Measurements from ENCODE around the gene NUDT14.

The NUDT14 gene

DNA sequence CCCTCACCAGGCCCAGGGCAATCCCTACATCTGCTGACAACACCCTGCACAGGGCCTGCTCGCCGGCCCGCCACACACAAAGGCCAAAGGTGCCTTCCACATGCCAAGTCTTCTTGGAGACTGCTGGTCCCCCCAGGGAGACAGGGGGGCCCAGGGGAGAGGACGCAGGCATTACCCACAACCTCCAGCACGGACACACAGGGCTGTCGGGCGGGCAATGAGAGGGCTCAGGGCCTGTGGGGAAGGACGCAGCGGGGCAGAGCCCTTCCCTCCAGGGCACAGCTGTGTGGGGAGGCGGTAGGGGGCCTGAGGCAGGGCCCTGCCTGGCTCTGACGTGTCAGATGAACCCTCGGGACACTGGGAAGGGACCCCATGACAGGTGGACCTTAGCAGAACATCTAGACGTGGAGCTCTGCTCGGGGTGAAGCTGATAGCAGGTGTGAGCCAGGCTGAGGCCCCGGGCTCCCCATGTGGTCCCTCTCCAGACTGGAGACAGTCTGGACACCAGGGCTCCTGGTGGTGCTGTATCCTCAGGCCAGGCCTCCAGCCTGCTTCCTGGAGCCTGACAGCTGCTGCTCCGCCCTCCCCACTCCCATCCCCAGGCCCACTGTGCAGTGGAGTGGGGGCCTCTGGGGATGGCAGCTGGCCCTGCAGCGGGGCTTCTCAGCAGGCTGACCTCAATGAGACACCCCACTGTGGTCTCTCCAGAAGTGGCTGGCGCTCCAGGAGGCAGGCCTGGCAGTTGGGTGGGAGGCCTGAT is 31.6 kb upstream of the NUDT14 start:
- in situ Hi-C loops (cut with MboI; ENCODE audit: low sequenced_read_pairs): no loop called here

DNA sequence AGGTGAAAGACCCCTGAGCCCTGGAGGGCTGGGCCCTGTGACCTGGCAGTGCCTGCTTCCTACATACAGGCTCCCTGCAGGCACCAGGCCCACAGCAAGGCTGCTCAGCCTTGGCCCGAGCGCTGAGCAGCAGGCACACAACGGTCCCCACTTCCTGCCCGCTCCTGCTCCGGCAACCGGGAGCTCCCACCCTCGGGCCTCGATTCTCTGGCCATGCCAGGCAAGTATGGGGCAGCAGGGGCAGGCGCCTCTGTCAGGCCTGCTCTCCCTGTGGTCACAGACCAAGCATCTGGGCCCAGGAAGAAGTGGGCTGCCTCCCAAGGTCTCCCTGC is 30.6 kb upstream of the NUDT14 start:
- in situ Hi-C loops (cut with MboI; ENCODE audit: low sequenced_read_pairs): no loop called here

DNA sequence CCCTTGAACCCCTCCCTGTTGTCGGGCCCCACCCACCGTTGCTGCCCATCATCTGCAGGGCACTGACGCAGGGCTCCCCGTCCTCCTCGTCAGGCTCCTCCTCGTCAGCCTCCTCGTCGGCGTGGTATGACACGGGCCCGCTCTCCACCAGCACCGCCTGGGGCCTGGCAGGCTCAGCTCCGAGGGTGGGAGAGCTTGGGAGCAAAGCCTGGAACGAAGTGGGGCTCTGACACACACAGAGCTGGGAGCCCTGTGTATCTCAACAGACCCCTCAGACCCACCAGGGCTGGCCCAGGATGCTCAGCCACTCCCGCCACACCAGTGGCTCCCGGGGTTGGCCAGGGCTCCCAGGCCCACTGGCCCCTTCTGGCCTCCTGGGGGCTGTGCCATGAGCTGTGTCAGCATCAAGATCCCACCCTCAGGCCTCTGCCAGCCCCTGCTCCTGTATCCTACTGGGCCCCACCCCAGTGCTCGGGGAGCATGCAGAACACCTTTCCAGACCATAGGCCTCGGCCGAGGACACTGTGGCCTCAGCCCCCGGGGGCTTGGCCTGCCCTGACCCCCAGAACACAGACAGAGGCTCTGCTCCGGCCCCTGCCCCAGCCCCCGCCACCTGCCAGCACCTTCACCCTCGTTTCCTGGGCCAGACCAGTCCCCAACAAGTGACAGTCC is 30.1 kb upstream of the NUDT14 start:
- in situ Hi-C loops (cut with MboI; ENCODE audit: low sequenced_read_pairs): no loop called here

DNA sequence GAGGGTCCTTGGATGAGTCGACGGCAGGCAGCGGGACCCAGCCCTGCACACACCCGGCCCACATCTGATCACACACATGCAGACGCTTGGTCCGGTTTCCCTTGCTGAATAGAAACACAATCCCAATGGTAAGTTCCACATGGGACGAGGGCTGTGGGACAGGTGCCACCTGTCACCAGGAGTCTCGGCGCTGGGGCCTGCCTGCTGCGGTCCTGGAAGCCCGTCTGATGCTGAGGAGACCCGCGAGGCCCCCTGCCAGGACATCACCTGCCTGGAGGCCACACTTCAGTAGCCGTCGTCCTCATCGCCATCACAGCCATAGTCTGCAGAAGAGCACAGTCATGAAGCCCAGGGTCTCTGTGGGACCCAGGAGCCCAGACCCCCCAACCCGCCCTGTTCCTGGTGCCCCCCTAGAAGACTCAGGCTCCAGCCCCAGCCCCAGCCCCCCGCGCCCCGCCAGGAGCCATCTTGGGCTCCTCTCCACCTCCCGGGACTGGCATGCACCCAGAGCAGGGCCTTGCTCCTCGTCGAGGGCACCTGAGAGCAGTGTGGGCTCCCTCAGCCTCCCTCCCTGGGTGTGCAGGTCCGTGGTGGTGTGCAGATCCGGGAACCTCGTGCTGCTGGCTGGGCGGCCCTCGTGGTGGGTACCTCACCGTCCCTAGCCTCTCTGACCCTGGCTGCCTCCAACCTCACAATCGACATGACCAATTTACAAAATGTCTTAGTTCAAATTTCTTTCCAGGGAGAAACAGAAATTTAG is 29.3 kb upstream of the NUDT14 start:
- in situ Hi-C loops (cut with MboI; ENCODE audit: low sequenced_read_pairs): no loop called here

DNA sequence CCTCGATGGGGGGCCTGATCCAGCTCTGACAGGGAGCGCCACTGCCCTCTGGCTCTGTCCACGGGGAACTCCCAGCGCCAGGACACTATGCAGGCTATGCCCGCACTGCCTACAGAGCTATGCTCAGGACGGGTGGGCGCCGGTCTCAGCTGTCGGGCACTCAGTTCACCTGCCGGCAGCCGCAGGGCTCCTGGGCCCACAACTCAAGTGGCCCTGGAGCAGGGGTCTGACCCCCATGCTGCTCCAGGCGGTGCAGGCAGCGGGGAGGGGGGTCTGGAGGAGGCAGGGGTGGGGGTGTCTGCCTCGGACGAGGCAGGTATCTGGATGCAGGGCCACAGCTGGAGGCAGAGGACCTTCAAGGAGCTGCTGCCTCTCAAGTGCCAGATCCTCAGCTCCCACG is 28.5 kb upstream of the NUDT14 start:
- in situ Hi-C loops (cut with MboI; ENCODE audit: low sequenced_read_pairs): no loop called here

DNA sequence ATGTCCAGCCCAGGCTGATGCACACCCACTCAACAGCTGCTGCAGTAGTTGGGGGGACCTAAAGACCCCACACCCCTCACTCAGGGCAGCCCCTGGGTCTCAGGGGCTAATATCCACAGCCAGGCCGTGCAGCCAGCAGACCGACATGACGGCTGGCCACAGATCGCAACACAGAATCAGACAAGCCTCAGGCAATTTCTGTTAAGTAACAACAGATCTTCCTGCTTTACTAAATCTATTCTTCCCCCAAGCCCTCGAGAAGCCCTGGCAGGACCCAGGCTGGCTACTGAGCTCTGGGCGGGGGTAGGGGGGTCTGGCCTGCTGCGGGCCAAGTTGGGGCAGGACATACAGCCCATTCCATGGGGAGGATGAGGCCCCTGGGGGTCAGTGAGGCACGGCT is 28.0 kb upstream of the NUDT14 start:
- in situ Hi-C loops (cut with MboI; ENCODE audit: low sequenced_read_pairs): no loop called here

DNA sequence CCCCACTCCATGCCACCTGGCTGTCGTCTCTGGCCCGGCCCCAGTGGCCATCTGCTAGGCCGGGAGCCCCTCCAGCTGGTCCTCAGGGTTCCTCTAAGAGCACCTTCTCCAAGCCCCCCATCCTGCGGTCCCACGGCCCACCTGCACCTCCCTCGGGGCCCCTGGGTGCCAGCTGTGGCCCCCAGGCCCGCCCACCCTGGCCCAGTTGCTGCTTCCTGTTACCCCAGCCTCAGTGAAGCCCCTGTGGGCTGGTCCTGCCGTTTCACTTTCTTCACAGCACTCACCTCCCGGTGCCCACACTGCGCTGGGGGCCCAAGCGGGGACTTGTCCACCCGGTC is 27.6 kb upstream of the NUDT14 start:
- in situ Hi-C loops (cut with MboI; ENCODE audit: low sequenced_read_pairs): no loop called here

DNA sequence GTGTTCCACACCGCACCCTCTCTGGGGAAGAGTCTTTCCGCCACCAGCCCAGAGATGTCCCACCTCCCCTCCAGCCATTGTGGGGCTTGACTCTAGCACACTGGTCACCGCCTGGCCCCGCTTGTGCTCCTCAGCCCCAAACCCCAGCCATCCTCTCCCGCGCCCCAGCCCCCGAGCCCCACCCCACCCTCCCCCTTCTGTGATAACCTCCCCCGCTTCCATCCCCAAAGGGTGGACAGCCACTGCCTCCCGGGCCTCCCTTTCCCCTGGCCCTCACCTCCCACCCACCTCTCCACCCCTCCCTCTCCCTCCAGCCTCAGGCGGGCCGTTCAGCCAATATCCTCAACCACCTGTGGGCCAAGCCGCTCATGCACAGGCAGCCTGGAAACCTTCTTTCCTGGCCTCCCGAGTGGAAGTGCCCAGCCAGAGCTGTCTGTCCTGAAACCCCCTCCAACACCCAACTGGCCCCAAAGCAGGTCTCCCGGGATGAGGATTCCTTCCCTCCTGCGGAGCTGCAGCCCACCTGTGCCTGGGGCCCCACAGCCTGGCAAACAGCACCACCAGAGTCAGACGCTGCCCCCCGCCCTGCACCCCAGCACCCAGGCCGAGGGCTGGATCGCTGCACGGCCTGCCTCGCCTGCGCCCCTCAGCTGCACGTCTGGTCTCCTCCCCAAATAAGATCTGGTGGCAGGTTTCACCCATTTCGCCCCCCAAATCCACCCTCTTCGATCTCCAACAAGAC is 27.1 kb upstream of the NUDT14 start:
- in situ Hi-C loops (cut with MboI; ENCODE audit: low sequenced_read_pairs): no loop called here

DNA sequence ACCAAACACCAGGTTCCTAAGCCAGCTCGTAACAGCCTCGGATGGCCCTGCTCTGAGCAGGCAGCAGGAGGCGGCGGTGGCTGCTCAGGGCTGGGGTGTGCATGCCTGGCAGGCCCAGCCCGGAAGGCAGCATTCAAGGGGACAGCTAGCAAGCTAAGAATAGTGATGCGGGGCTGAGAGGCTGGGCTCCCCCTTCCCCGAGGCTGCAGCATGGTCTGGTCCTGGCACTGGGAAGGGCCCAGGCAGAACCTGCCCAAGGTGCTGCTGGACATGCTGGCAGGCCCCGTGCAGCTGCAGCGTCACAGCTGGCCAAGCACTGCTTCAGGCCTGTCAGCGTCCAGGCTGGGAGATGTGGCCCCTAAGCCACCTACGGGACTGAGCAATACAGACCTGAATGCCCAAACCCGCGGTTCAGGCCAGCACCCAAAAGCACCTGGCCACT is 26.4 kb upstream of the NUDT14 start:
- in situ Hi-C loops (cut with MboI; ENCODE audit: low sequenced_read_pairs): no loop called here

DNA sequence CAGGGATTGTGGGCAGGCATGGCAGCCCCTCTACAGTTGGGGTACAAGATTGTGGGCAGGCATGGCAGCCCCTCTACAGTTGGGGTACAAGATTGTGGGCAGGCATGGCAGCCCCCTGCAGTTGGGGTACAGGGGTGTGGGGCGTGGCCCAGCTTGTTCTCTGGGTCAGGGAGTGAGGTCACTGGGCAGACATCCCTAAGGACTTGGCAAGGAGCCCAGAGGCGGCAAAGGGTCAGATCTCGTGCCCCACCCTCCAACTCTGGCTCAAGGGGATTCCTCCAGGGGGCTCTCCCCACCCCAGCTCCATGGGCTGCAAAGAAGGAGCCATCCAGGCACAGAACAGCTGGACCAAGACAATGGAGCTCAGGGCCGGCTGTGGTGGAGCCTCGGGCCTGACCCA is 25.8 kb upstream of the NUDT14 start:
- in situ Hi-C loops (cut with MboI; ENCODE audit: low sequenced_read_pairs): no loop called here

DNA sequence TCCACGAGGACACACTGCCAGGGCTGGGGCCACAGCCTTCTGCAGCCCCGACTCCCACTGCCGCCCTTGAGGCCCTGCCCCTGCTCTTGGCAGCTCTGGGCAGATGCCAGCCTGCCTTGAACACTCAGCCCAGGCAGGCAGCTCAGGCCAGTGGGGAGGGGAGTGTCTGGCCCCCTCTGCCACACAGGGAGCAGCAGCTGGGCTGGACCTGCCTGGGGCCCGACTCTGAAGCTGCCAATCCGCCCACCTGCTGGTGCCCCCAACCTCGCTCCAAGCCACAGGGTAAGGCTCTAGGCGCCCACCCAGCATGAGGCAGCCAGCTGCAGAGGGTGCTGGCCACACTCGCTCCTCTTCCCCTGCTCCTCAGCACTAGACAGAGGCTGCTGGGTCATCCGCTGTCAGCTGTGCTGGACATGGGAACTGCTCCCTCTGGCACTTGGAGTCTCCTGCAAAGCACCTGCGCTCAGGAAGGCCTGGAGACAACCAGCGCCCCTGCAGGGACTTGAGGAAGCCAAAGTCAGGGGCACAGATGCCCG is 24.6 kb upstream of the NUDT14 start:
- in situ Hi-C loops (cut with MboI; ENCODE audit: low sequenced_read_pairs): no loop called here

DNA sequence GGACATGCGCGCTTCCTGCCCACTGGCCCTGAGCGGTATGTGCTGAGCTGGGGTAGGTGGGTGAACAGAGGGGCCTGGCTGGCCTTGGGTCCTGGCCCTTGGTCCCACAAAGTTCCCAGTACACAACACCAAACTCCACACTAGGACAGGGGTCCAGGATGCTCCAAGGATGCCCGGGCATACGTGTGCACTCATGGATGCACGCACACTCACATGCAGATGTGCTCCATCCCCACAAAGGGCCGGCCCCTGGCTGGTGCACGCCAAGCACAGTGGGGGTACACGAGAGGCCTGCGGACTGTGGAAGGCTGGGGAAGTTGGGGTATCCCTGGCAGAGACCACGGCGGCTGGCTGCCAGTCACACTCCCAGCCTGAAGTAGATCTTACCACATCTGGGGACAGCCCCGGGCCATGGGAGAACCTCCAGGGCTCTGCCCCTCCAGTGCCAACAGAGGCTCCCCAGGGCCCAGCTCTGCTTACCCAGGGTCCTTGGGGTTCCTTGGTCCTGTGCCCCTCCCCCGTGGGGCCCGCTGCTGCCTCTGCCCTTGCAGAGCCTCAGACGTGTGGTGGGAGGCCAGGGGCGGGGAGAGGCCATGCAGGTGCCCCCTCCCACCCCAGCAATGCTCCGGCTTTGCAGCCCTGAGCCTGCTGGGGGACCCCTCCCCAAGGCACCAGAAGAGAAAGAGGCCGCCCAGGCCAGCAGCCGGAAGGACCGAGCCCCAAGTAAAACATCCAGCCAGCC is 24.0 kb upstream of the NUDT14 start:
- in situ Hi-C loops (cut with MboI; ENCODE audit: low sequenced_read_pairs): no loop called here

DNA sequence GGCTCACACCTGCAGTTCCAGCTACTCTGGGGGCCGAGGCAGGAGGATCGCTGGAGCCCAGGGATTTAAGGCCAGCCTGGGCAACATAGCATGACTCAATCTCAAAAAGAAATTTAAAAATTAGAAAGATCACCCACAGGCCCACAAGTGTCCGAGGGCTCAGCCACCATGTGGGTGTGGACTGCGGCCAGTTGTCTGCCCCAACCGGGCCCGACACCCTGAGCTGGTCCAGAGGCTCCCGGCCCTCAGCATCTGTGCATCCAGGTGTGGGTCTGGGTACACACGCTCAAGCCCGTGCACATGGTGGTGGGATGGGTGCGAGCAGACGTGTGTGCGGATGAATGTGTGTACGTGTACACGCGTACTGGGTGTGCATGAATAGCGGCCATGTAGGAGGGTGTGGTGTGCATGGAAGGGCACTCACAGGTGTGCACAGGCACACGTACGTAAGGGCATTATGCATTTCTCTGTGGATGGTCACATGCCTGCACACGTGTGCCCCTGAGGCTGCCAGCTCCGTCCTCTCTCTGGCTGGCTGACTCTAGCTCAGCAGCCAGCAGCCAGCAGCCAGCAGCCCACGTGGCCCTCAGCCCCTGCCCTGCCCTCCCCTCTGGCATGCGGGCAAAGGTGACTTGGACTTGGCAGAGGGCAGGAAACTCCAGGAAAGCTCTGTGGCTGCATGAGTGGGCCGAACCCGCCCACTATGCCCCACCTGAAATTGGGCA is 23.3 kb upstream of the NUDT14 start:
- in situ Hi-C loops (cut with MboI; ENCODE audit: low sequenced_read_pairs): no loop called here

DNA sequence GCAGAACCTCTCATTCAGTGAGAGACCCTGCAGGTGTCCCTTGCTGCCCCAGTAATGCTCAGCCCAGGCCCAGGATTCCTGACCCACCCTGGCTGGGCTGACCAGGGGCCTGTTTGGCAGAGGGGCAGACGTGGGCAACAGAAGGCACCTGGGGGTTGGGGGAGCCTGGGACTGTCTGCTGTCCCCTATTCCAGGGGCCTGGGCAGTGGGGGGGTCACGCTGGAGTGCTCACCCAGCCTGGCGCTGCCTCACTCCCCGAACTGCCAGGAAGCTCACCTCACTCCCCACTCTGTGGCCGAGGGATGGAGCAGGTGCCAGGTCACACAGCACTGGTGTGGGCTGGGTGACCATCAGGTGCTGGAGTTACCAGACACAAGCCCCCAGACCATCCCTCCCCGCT is 22.6 kb upstream of the NUDT14 start:
- in situ Hi-C loops (cut with MboI; ENCODE audit: low sequenced_read_pairs): no loop called here

DNA sequence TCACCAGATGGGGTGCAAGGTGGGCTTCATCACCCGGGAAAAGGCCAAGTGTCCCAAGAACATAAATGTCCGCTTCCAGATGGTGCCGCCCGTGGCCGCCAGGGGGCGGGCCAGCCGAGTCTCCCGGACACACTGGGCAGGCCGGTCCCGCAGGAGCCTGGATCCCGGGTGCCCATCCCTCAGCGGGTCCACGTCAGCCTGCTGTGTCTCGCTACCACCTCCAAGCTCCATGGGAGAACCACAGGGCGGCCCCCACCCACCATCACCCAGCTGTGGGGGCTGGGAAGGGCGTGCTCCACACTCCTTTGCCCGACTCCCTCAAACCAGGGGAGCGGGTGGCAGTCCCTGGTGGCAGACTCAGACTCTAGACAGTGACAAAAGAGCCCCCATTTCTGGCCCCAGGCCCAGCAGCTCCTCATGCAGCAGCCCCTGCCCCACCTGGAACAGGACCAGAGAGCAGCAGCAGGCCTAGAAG is 22.0 kb upstream of the NUDT14 start:
- in situ Hi-C loops (cut with MboI; ENCODE audit: low sequenced_read_pairs): no loop called here

DNA sequence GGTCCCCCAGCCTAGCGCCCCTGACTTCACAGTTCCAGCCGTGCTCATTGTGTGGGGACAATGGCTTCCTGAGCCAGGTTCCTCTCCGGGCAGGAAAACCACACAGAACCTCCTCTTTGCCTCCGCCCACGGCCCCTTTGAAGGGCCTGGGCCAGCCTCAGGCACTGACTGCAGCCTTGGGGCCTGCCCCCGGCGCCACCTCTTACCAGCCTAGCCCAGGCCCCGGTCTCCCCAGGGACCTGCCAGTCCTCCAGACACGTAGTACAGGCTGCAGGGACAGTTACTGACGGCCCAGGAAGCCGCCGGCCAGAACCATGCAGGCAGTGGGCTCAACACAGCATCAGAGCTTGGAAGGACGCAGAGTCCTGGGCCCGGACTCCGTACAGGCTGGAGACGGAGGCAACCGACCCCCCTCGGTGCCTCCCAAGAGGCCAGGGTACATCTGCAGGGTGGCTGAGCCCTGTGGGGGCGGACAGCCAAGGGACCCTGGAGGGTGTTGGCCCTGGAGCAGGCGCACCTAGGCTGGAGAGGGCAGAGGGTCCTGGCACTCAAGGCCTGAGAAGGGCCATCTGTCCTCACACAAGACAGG is 20.9 kb upstream of the NUDT14 start:
- in situ Hi-C loops (cut with MboI; ENCODE audit: low sequenced_read_pairs): no loop called here

DNA sequence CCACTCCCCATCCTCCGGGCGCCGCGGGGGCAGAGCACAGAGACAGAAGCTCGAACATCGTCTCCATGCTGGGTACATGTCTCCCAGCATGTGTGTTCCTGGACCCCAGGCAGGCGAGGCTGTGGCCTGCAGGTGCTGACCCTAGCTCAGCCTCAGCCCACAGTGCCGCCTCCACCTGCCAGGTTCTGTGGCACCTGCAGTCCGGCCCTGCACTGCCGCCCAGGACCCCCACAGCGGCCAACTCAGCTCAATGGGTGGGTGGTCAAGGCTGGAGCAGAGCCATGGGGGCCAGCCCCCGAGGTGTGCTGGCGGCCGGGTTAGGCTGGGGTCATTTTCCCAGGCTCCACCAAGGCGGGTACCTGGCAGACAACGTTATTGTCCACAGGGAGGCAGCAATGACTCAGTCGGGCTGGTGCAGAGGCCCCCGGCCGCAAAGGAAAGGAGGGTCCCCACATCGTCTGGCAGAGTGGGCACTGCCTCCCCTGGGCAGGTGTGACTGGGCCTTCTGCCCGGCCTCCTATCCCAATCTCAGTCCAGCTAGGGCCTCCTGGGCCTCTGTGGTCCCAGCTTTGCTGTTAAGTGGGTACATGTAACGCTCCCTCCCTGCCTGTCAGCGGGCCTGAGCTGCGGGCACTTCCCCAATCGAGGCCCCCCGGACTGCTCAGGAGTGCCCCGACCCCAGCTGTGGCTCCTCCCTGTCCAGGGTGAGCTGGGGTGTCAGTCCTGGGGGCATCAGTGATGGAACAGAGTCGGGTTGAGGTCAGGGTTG is 20.2 kb upstream of the NUDT14 start:
- in situ Hi-C loops (cut with MboI; ENCODE audit: low sequenced_read_pairs): no loop called here

DNA sequence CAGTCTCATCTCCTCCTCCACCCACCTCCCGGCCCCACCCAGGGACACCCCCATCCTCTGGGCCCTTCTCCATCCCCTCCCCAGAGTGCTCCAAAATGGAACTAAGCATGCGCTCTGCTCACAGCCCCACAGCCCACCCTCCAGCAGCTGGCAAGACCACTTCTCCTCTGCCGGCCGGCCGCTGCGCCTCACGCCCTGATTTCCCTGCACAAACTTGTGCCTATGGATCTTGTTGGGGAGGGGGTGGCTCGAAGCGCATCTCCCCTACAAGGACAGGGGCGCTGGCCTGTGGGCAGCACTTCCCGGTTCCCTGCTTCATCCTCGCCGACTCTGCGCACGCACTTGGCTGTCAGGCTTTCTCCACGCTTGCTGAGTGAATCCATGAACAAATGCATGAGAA is 19.5 kb upstream of the NUDT14 start:
- in situ Hi-C loops (cut with MboI; ENCODE audit: low sequenced_read_pairs): no loop called here

DNA sequence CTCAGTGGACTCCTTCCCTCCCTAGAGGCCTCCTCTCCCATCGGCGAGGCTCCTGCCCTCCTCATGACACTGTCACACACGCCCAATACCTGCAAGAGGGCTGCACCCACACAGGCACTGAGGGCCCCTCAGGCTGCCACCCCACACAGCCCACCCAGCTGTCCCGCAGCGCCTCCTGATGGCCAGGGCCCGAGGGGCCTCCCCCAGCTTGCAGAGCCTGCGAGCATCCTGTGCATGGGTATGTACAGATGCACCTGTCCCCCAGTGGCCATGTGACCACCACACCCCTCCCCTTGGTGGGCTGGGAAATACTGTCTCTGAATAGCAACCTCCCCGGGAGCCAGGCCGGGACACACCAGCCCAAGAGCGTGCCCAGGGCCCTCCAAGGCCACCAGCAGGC is 19.0 kb upstream of the NUDT14 start:
- in situ Hi-C loops (cut with MboI; ENCODE audit: low sequenced_read_pairs): no loop called here
